Peyer's patch (tissue), 4 donors: ENCODE measurements around the gene LARP1.
"Not testable (repeated sequence)": the region's sequence is repeated elsewhere in the genome, so short reads cannot be mapped to it uniquely, and the experiment has no call there.

Experiments used
- CTCF ChIP-seq, 6 experiments: fragments of 450-650 bp in 4 of 6; fragments of 200-600 bp in 2 of 6; sonication (generic) in 1 of 6; IDR thresholded peaks; one replicate each; pipeline ENCODE4 v1.5.1; 2017 to 2019; ENCODE audit warnings: antibody characterized with exemption in 6 of 6, mild to moderate bottlenecking in 3 of 6, moderate library complexity in 1 of 6
- POLR2A ChIP-seq, 2 donors: fragments of 450-650 bp; IDR thresholded peaks; one replicate each; pipeline ENCODE4 v1.5.1; 2017; ENCODE audit warnings: antibody characterized with exemption in 2 of 2, mild to moderate bottlenecking in 2 of 2, moderate library complexity in 2 of 2

- not testable (repeated sequence) for TF ChIP-seq CTCF, POLR2A (IDR thresholded peaks at IDR 0.05)
These were observed 19.8 kb upstream of the LARP1 start for GRCh38 chr5:154735362-154735761.
